HepG2 (cell line): Measurements from ENCODE around the gene MCRIP2. TPM values are rescaled to one million over a fixed set of nuclear protein-coding genes. Genes with fewer than 3 reads are reported as not detected.

Source experiments
- AGO1 ChIP-seq: fragments of 200-400 bp; formaldehyde crosslinking; IDR thresholded peaks from 2 replicates; pipeline ENCODE4 v1.6.1; 2017; ENCODE audit warnings: mild to moderate bottlenecking, low read depth, low read length, moderate library complexity; ENCODE audit not compliant: poor library complexity, severe bottlenecking
- AKAP8 ChIP-seq: sonication (generic); formaldehyde crosslinking; IDR thresholded peaks from 2 replicates; pipeline ENCODE4 v1.5.1; 2020; ENCODE audit warnings: mild to moderate bottlenecking, missing genetic modification reagents
- ARNTL ChIP-seq: sonication (generic); formaldehyde crosslinking; IDR thresholded peaks from 2 replicates; pipeline ENCODE4 v1.4.0; 2020; ENCODE audit warnings: mild to moderate bottlenecking, missing genetic modification reagents
- GABPA ChIP-seq, 2 experiments: IDR thresholded peaks; 2 replicates each; pipeline ENCODE4 v1.6.1; 2011 to 2016; ENCODE audit warnings: low read depth in 2 of 2, low read length in 1 of 2, missing biosample characterization in 1 of 2, missing genetic modification characterization in 1 of 2
- HDAC2 ChIP-seq: sonication (generic); formaldehyde crosslinking; IDR thresholded peaks from 2 replicates; pipeline ENCODE4 v1.4.0; 2020; ENCODE audit warnings: missing genetic modification reagents
- HIVEP1 ChIP-seq: sonication (generic); formaldehyde crosslinking; IDR thresholded peaks from 2 replicates; pipeline ENCODE4 v1.4.0; 2020; ENCODE audit warnings: mild to moderate bottlenecking, missing genetic modification reagents
- HNRNPL ChIP-seq: fragments of 200-400 bp; formaldehyde crosslinking; IDR thresholded peaks from 2 replicates; pipeline ENCODE4 v1.6.1; 2017; ENCODE audit warnings: mild to moderate bottlenecking, low read depth, low read length
- HOXA7 ChIP-seq: sonication (generic); formaldehyde crosslinking; IDR thresholded peaks from 2 replicates; pipeline ENCODE4 v1.8.1; 2022; ENCODE audit warnings: mild to moderate bottlenecking, missing genetic modification reagents, moderate library complexity
- KIAA2018 ChIP-seq: sonication (generic); formaldehyde crosslinking; IDR thresholded peaks from 2 replicates; pipeline ENCODE4 v1.5.0; 2020; ENCODE audit warnings: mild to moderate bottlenecking, missing genetic modification reagents, borderline replicate concordance
- RELA ChIP-seq: sonication (generic); formaldehyde crosslinking; IDR thresholded peaks from 2 replicates; pipeline ENCODE4 v1.4.0; 2020; ENCODE audit warnings: missing genetic modification reagents
- REPIN1 ChIP-seq: sonication (generic); formaldehyde crosslinking; IDR thresholded peaks from 2 replicates; pipeline ENCODE4 v1.8.0; 2022; ENCODE audit warnings: missing genetic modification reagents, low read depth, mild to moderate bottlenecking, borderline replicate concordance
- RXRA ChIP-seq: sonication (generic); formaldehyde crosslinking; IDR thresholded peaks from 2 replicates; pipeline ENCODE4 v1.5.1; 2020; ENCODE audit warnings: missing genetic modification reagents
- SP1 ChIP-seq, 2 experiments: fragments of 450-650 bp in 1 of 2; sonication (generic) in 1 of 2; formaldehyde crosslinking in 1 of 2; IDR thresholded peaks; 2 replicates each; pipeline versions ENCODE4 v1.4.0 to v1.6.1; 2016 to 2020; ENCODE audit warnings: missing genetic modification reagents in 1 of 2
- TAF1 ChIP-seq: sonication (generic); formaldehyde crosslinking; IDR thresholded peaks from 2 replicates; pipeline ENCODE4 v1.4.0; 2020; ENCODE audit warnings: missing genetic modification reagents
- ZFX ChIP-seq: sonication (generic); formaldehyde crosslinking; IDR thresholded peaks from 2 replicates; pipeline ENCODE4 v1.4.0; 2020; ENCODE audit warnings: mild to moderate bottlenecking, low read depth, missing genetic modification reagents, moderate library complexity
- ZNF337 ChIP-seq: sonication (generic); formaldehyde crosslinking; IDR thresholded peaks from 2 replicates; pipeline ENCODE4 v1.5.1; 2020; ENCODE audit warnings: missing genetic modification reagents, low read depth, mild to moderate bottlenecking, borderline replicate concordance
- ZNF549 ChIP-seq: sonication (generic); formaldehyde crosslinking; IDR thresholded peaks from 2 replicates; pipeline ENCODE4 v1.5.0; 2020; ENCODE audit warnings: missing genetic modification reagents
- ZNF691 ChIP-seq: sonication (generic); formaldehyde crosslinking; IDR thresholded peaks from 2 replicates; pipeline ENCODE4 v1.4.0; 2020; ENCODE audit warnings: missing genetic modification reagents, low read depth, mild to moderate bottlenecking, borderline replicate concordance
- ZSCAN9 ChIP-seq: IDR thresholded peaks from 2 replicates; pipeline ENCODE4 v1.6.1; 2016; ENCODE audit warnings: borderline replicate concordance
- ZZZ3 ChIP-seq: sonication (generic); formaldehyde crosslinking; IDR thresholded peaks from 2 replicates; pipeline ENCODE4 v1.4.0; 2020; ENCODE audit warnings: missing genetic modification reagents, mild to moderate bottlenecking, borderline replicate concordance
- polyA plus RNA-seq, 8 experiments: library from polyadenylated mRNA; depleted of rRNA in 3 of 8; stranded (reverse) in 7 of 8; unstranded in 1 of 8; fragments of >200 nt; fragmentation: Illumina TruSeq in 4 of 8; extraction: Trizol in 4 of 8; gene quantifications; 2 replicates each; pipeline versions ENCODE4 v1.2.1 to v1.2.3, GENCODE V29; 2011 to 2016; ENCODE audit warnings: low read depth in 4 of 8, missing spikeins in 1 of 8, mixed read lengths in 1 of 8; ENCODE audit not compliant: insufficient read depth in 1 of 8
- total RNA-seq, 5 experiments: library from RNA; depleted of rRNA; stranded (reverse); fragments of >200 nt; fragmentation: Illumina TruSeq; extraction: Trizol; gene quantifications; 2 replicates each; pipeline ENCODE4 v1.2.3, GENCODE V29; 2016; ENCODE audit warnings: low read depth in 1 of 5

The MCRIP2 gene
- total and polyA plus RNA-seq, 2 of the 13 experiments (the other 11 are each of a cell fraction or from before 2014, with no cell fraction given), result 39.6 to 76.7 TPM

GRCh38 chr16:678858-679813 lies 37.5 kb downstream of the MCRIP2 start (continued):
- TF ChIP-seq KIAA2018, result no peak
- TF ChIP-seq HIVEP1 (CRISPR knock-in tag), result 0 out of 2 replicates have a peak, but pooled peaks have one; percentile 21
- no peak for TF ChIP-seq SP1 (IDR thresholded peaks at IDR 0.05)
- TF ChIP-seq SP1 (CRISPR knock-in tag; IDR thresholded peaks at IDR 0.05), result peak; percentile 65
- TF ChIP-seq AGO1, result peak; percentile 29
- TF ChIP-seq ZNF337 (CRISPR knock-in tag), result peak; percentile 62; the same call in 1 of the 2 replicates
- TF ChIP-seq ZFX (CRISPR knock-in tag), result peak; percentile 87
- TF ChIP-seq AKAP8, result 0 out of 2 replicates have a peak, but pooled peaks have one; percentile 2
- peak; percentile 25; the same call in 1 of the 2 replicates for TF ChIP-seq ZSCAN9 (CRISPR knock-in tag)
- TF ChIP-seq RXRA (CRISPR knock-in tag), result peak; percentile 52; the same call in 1 of the 2 replicates
- no peak for TF ChIP-seq HDAC2 (CRISPR knock-in tag)
- no peak for TF ChIP-seq RELA
- no peak for TF ChIP-seq ZZZ3 (CRISPR knock-in tag)
- TF ChIP-seq TAF1 (CRISPR knock-in tag), result peak; percentile 56
- TF ChIP-seq ZNF691, result no peak
- TF ChIP-seq REPIN1 (CRISPR knock-in tag), result no peak
- TF ChIP-seq HOXA7 (CRISPR knock-in tag), result peak; percentile 70; the same call in 1 of the 2 replicates
- TF ChIP-seq ARNTL, result peak; percentile 68
- no peak for TF ChIP-seq ZNF549 (CRISPR knock-in tag)
- TF ChIP-seq GABPA (IDR thresholded peaks at IDR 0.05; ENCODE audit: low read depth, low read length), result 0 out of 2 replicates have a peak, but pooled peaks have one; percentile 27
- TF ChIP-seq GABPA (CRISPR knock-in tag; IDR thresholded peaks at IDR 0.05; ENCODE audit: low read depth), result peak; percentile 80
- peak; percentile 65; the same call in 1 of the 2 replicates for TF ChIP-seq HNRNPL
